Ramos (cell line): ENCODE data around the gene STIM2.

Source experiments
- in situ Hi-C: fragments of 300-500 bp; cut with MboI; formaldehyde crosslinking; loops from one replicate; pipeline ENCODE4 v1.14.3; 2022; ENCODE audit warnings: low sequenced_read_pairs; ENCODE audit not compliant: unreplicated experiment

Gene STIM2

DNA sequence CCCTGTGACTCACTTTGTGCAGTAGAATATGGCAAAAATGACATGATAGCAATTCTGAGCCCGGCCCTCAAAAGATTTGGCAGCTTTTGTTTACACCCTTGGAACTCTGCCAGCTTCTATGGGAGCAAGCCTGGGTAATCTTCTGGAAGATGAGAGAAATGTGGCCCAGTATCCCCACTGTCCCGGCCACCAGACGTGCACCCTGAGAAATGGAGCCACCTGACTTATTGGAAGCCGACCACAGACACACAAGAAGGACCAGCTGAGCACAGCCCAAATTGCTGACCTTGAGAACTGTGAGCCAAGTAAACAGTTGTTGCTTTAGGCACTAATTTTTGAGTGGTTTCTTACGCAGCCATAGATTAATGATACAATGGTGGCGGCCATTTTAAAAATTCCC lies 197.0 kb downstream of the STIM2 start:
- in situ Hi-C loops = no loop called here

DNA sequence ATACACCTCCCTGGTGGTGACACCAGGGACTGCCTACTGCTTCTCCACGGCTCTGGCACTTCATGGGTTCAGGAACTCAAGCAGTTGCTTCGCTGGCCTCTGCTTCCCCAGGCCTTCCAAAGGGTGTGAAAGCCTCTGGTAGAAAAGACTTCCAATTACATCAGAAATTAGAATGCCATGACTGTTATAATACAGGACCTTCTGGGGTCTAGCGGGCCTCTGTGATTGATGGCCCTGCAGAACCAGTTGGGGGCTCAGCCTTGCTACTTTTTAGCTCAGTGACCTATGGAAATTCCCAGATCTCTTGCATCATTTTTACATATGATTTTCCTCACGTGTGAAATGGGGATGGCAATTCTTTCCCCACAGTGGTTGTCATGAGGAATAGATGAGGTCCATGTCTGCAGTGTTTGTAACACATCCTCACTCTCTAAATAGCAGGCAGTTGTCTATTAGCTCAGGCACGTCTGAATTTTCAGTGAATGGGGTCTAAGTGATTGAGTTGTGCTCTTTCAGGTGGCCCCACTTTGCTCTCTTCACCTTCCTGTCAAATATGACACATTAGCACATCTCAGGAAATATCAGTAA lies 198.3 kb downstream of the STIM2 start:
- in situ Hi-C loops = no loop called here

DNA sequence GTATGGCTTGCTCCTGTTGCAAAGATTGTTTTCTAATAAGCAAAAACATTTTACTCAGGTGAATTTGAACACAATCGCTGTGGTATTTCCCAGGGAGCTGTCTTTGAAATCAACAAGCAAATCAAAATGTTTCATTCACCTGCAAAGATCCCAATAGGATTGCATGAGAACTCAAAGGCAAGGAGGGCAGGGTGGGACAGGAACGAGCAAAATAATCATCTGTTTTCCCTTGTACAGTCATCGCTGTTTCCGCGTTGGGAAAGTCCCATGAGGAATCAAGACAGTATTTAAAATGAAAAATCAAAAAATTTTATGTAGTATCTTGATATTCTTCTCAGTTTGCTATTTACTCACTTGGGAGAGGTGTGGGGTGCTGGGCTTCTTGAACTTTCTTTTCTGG lies 198.8 kb downstream of the STIM2 start:
- in situ Hi-C loops = no loop called here

- in situ Hi-C loops = no loop called here
Observed at GRCh38 chr4:27062256-27062655, 201.6 kb downstream of the STIM2 start.

DNA sequence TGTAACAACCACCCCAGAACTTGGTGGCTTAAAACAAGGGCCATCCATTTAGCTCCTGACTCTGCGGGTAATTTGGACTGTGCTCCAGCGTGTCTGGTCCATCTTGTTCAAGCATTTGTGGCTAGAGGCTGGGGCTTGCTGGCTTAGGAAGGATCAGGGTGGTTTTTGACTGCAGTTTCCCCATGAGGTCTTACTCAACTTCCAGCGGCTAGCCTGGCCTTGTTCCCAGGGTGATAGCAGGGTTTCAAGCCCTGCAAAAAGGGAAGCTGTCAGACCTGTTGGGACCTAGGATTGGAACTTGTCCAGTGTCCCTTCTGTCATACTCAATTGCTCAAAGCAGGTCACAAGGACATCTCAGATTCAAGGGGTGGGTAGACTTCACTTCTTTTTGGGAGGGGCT lies 205.9 kb downstream of the STIM2 start:
- in situ Hi-C loops = no loop called here

DNA sequence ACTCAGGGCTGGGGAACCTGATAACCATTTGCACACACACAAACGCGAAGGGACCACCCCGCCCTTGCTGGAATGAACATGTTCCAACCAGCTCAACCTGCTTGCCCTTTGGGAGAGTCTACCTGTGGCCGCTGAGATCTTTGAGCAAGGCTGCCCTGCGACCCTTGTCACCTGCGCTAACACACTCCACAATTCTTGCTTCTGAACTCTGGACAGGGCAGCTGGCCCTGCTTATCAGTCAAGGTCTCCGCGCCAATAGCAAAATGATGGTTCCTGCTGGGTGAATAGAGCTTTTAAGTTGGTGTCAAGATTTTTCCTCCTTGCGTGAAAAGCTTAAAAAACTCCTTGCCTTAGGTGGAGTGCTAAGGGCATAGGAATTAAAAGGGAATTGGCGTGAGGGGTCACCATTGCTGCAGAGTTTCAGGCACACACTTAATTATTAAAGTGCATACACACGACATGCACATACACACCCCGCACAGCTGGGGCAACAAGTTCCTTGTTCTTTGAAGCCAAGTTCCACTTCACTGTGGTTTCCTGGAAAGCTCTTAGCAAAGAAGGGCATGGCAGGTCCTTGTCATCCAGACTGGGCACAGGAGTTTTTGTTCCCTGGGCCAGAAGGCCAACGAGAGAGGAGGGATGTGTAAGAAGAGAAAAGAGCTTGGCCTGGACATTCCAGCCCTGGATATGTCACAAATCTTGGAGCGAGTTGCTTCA lies 207.7 kb downstream of the STIM2 start:
- in situ Hi-C loops = no loop called here
